Mucosa of rectum (tissue), 2 donors: Measurements from ENCODE around the gene MAFB.
A peak's percentile ranks its signal among the peaks of the same experiment; 100 is the strongest.

Source experiments
- H3K27ac ChIP-seq, 2 donors: one replicate each; pipeline ENCODE4 v1.7.0; 2013; ENCODE audit warnings: inconsistent platforms in 2 of 2, low read depth in 2 of 2, low read length in 2 of 2
- H3K27me3 ChIP-seq, 2 donors: one replicate each; pipeline ENCODE4 v1.7.0; 2013; ENCODE audit warnings: low read length in 2 of 2; ENCODE audit not compliant: control insufficient read depth in 2 of 2, insufficient read depth in 2 of 2
- H3K36me3 ChIP-seq, 2 donors: one replicate each; pipeline ENCODE4 v1.7.0; 2013; ENCODE audit warnings: low read length in 2 of 2; ENCODE audit not compliant: control insufficient read depth in 2 of 2, insufficient read depth in 2 of 2
- H3K4me1 ChIP-seq, 2 donors: one replicate each; pipeline ENCODE4 v1.7.0; 2013; ENCODE audit warnings: low read length in 2 of 2, mild to moderate bottlenecking in 1 of 2; ENCODE audit not compliant: control insufficient read depth in 2 of 2, insufficient read depth in 2 of 2
- H3K4me3 ChIP-seq, 2 donors: one replicate each; pipeline ENCODE4 v1.7.0; 2013; ENCODE audit warnings: low read length in 2 of 2
- H3K9ac ChIP-seq, 2 donors: one replicate each; pipeline ENCODE4 v1.7.0; 2013; ENCODE audit warnings: low read length in 2 of 2, low read depth in 1 of 2, mild to moderate bottlenecking in 1 of 2
- H3K9me3 ChIP-seq, 2 donors: one replicate each; pipeline ENCODE4 v1.7.0; 2013; ENCODE audit warnings: low read length in 2 of 2; ENCODE audit not compliant: control insufficient read depth in 2 of 2
- donor health status: healthy.
- donor health status: Normal muscosa, but diverticular disease.

MAFB gene

DNA sequence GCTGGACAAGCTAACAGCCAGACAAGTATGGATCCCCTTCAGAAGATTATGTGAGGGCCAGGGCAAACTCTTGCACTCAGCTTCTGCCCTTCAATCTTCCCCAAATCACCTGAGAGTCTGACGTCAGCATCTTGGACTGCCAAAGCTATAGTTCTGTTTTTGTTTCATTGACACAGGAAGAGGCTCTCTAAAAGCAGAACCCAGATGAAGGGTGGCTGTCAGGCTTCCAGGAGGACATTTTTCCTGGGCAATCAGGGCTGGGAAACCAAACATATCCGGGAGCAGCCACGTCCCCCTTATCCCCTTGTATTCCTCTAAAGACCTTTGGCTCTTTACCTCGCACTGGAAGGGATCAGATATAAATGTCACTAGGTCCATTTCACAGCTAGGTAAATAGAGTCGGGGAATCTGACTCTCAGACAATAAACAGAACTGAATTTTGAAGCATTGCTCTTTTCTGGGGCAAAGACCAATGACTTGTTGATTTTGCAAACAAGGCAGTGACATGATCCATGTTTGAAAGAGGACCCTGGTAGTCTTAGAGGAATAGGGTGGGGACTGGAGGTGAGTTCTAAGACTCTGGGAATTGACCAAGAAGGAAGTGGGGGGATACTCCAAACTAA, 13.3 kb downstream of the MAFB start:
- peaks cover 0 to 3% of the 10 kb centered on the region in 2 donors for H3K4me1 ChIP-seq
- peak overlapping the region in 1 of 2 donors; percentile 49 for H3K27ac ChIP-seq

DNA sequence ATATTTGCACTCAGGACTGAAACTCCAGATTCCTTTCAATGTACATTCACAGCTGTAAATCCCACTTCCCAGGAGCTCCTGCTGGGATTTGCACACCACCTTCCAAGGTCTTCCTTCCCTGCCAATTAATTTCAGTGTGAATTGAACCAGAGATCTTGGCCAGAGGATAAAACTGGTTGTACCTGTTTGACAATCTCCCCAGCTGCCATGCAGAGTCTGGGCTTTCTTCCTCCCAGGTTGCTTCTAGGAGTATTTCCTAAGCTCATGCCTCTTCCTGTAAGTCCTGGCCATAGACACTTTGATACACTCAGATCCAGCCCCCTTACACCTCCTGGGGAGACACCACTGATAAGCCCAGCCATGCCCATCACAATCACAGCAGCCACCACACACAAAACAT, 15.6 kb downstream of the MAFB start:
- H3K9ac ChIP-seq, result no peak overlapping the region
- no peaks in the 10 kb centered on the region for H3K36me3 ChIP-seq
- peaks cover 0 to 3% of the 10 kb centered on the region in 2 donors for H3K4me1 ChIP-seq
- no peak overlapping the region for H3K4me3 ChIP-seq
- no peak overlapping the region for H3K27ac ChIP-seq
- H3K27me3 ChIP-seq, result no peaks in the 10 kb centered on the region
- H3K9me3 ChIP-seq, result no peaks in the 10 kb centered on the region

More for the DNA sequence above, 13.3 kb downstream of the MAFB start:
- Histone ChIP-seq H3K9ac (no peak overlapping the region), H3K9me3 (no peaks in the 10 kb centered on the region), H3K36me3 (no peaks in the 10 kb centered on the region), H3K4me3 (no peak overlapping the region), H3K27me3 (peaks cover 0 to under 1% of the 10 kb centered on the region in 2 donors)

DNA sequence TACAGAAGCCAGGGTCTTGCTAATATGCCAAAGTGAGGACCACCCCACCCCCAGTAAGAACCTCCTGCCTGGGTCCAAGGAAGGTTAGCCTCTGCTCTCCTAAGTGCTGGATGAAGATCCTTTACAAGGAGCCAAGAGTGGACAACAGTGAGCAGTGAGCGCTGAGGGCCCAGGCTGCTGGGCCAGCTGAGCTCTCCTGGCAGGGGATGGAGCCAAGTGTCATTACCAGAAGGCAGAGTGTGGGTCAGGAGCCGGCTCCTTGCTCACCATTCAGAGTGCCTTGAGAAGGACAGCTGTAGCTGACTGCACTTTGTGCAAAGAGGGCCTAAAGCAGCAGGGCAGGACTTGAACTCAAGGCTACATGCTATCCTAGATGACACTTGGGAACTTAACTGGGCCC, 16.9 kb downstream of the MAFB start:
- no peak overlapping the region for H3K9ac ChIP-seq
- H3K36me3 ChIP-seq, result no peaks in the 10 kb centered on the region
- no peaks in the 10 kb centered on the region for H3K27me3 ChIP-seq
- no peak overlapping the region for H3K27ac ChIP-seq
- H3K9me3 ChIP-seq, result no peaks in the 10 kb centered on the region
- no peak overlapping the region for H3K4me3 ChIP-seq
- peaks cover 0 to 3% of the 10 kb centered on the region in 2 donors for H3K4me1 ChIP-seq

DNA sequence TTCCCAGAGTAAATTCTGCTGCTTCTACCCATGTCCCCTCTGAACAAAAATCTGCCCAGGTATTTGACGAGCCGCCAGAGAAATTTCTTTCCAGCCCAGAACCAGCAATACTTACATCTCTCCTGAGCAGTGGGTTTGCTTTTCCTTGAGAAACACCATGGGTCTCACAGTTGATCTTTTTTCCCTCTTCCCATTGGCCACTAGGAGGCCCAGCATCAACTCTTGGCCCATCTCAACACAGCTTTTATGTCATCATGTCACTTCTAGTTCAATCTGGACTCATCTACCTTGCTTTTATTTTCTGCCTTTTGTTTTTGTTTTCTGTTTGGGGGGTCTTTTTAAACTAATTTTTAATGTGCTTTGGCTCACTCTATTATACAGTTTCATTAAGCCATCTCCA, 18.8 kb downstream of the MAFB start:
- Histone ChIP-seq H3K27me3 (no peaks in the 10 kb centered on the region), H3K4me3 (no peak overlapping the region), H3K36me3 (no peaks in the 10 kb centered on the region), H3K4me1 (no peaks in the 10 kb centered on the region), H3K27ac (no peak overlapping the region), H3K9ac (no peak overlapping the region), H3K9me3 (no peaks in the 10 kb centered on the region)

DNA sequence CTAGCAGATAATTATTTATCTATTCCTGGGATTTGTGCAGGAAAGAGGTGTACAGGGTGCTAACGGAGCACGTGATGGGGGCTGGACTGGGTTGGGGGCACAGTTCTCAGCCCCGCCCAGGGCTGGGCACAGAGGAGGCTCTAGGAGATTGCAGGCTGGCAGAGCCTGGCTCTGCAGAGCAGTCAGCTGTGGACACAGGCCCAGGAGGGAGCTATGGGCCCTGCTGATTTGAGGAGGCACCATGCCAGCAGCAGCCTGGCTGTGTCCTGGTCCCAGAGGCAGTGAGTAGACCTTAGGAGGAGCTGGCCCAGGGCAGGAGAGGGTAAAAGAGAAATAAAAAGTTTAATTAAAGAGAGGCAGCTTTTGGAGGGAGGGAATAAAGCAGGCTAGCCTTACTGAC, 19.3 kb downstream of the MAFB start:
- Histone ChIP-seq H3K4me1 (no peaks in the 10 kb centered on the region), H3K4me3 (no peak overlapping the region), H3K27ac (no peak overlapping the region), H3K27me3 (no peaks in the 10 kb centered on the region), H3K36me3 (no peaks in the 10 kb centered on the region), H3K9me3 (no peaks in the 10 kb centered on the region), H3K9ac (no peak overlapping the region)

DNA sequence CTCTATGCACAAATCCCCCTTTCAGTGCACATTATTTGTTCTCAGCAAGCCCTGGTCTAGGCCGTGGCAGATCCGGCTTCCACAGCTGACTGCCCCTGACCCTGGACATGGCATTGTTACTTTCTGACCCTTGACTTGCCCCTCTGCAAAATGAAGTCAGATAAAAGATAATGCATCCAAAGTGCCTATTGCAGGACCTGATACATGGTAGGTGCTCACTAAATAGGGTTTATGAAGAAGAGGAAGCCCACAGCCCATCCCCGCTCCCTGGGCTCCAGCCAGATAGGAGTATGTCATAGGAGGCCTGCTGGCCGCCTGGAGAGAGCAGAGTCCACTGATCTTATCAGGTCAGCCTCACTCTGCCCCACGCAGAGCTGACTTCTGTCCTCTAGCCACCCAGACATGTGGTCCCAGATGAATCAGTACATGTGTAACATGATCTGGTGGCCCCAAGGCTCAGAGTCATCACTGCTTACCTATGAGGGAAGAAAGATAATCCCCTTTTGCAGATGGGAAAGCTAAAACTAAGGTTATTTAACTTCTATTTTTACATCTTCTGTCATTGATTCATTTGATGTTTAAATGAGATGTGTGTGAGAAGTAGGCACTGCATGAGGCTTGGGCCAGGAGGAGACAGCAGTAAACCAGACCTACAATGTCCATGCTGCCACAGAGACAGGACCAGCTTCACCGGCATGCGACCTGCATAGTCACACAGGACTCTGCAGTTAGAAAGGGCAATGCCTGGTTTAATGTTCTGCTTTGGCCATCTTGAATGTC, 20.4 kb downstream of the MAFB start:
- no peaks in the 10 kb centered on the region for H3K36me3 ChIP-seq
- H3K9ac ChIP-seq, result no peak overlapping the region
- no peaks in the 10 kb centered on the region for H3K27me3 ChIP-seq
- H3K4me1 ChIP-seq, result no peaks in the 10 kb centered on the region
- no peak overlapping the region for H3K27ac ChIP-seq
- H3K4me3 ChIP-seq, result no peak overlapping the region
- no peaks in the 10 kb centered on the region for H3K9me3 ChIP-seq

DNA sequence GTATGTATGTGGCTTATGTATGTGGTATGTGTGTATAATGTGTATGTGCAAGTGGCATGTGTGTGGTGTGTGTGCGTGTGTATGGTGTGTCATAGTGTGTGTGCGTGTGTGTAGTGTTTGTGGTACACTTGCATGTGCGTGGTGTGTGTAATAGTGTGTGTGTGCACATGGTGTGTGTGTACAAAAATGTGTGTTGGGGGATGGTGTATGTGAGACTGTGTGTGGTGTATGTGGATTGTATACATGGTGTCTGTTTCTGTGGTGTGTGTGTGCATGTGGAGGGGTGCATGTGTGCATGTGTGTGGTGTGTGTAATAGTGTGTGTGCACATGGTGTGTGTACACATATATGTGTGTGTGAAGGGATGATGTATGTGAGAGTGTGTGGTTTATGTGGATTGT, 21.5 kb downstream of the MAFB start:
- H3K27ac ChIP-seq, result no peak overlapping the region
- H3K4me3 ChIP-seq, result no peak overlapping the region

DNA sequence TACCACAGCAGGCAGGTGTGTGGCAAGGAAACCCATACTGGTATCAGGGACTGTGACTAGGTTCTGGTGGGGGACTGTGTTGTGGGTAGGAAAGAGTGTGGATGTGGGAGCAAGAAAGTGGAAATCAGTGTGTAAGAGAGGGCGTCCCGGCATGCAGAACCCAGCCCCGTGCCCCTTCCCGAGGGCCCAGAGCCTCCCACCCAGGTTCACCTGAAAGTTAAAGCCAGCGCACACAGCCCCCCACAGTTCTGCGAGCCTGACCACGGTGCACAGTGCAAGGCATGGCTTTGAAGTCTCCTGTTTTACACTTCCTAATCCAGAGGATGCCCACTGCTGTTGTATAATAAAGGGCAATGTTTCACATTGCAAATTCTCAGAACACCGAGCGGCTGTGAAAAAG, 22.7 kb downstream of the MAFB start:
- Histone ChIP-seq H3K4me1 (no peaks in the 10 kb centered on the region), H3K36me3 (no peaks in the 10 kb centered on the region), H3K27me3 (no peaks in the 10 kb centered on the region), H3K27ac (no peak overlapping the region), H3K9ac (no peak overlapping the region), H3K4me3 (no peak overlapping the region), H3K9me3 (no peaks in the 10 kb centered on the region)

More for the DNA sequence above, 21.5 kb downstream of the MAFB start:
- H3K9ac ChIP-seq, result no peak overlapping the region
- no peaks in the 10 kb centered on the region for H3K27me3 ChIP-seq
- H3K9me3 ChIP-seq, result no peaks in the 10 kb centered on the region
- no peaks in the 10 kb centered on the region for H3K4me1 ChIP-seq
- H3K36me3 ChIP-seq, result no peaks in the 10 kb centered on the region

DNA sequence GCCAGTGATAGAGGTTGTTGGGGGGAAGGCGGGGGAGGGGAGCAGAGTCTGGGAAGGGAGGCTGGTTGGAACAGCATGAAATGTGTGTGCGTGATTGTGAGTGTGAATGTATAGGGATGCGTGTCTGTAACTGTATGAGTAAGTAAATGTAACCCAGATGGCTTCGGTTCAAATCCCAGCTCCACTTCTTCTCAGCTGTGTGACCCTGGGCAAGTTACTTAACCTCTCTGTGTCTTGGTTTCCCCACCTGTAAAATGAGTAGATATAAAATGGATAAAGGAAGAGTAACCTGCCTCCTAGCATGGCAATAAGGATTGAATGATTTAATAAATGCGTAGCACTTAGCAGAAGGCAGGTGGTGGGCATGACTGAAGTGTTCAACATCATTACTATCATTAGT, 24.1 kb downstream of the MAFB start:
- Histone ChIP-seq H3K9ac (no peak overlapping the region), H3K27me3 (no peaks in the 10 kb centered on the region), H3K9me3 (no peaks in the 10 kb centered on the region), H3K4me3 (no peak overlapping the region), H3K27ac (no peak overlapping the region), H3K36me3 (no peaks in the 10 kb centered on the region), H3K4me1 (no peaks in the 10 kb centered on the region)

DNA sequence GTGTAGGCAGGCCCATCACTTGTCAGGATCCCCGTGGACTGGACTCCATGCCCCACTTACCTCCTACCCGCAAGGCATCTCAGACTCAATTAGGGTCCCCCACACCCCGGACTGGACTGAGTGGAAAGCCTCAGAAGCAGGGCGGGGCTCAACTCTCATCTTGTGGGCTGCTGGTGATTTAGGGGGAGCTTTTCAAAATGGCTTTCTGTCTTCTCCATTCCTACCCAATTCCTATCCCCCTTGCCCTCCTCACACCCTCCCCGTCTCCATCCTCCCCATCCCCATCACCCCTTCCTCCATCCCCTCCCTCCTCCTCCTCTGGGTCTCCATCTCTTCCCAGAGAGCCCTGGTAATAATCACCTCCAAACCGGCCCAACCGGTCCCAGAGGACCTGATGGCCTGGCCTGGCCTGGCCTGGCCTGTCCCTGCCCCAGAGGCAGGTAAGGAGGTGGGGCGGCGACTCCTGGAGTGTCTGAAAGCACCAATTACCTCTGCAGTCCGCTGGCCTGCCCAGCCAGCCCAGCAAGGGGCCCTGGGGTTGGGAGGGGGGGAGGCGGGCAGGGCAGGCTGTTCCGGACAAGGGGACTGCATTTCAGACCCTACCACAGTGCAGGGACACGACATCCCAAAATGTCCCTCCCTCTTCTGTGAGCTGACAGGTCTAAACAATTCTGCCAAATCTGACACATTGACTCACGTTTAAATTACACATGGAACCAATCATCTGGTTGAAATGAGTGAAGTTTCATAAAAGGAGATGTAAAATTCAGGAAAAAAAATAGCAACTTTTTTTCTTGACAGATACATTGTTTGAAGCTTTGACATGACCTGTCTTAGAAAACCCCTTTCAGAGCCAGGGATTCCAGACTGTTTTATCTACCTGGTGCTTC, 24.8 kb downstream of the MAFB start:
- H3K4me1 ChIP-seq, result no peaks in the 10 kb centered on the region
- H3K9me3 ChIP-seq, result no peaks in the 10 kb centered on the region
- no peak overlapping the region for H3K27ac ChIP-seq
- no peak overlapping the region for H3K9ac ChIP-seq
- no peaks in the 10 kb centered on the region for H3K27me3 ChIP-seq
- H3K36me3 ChIP-seq, result no peaks in the 10 kb centered on the region
- H3K4me3 ChIP-seq, result no peak overlapping the region
